H1 (cell line): ENCODE measurements around the gene MYOCOS. TPM values are rescaled to one million over a fixed set of nuclear protein-coding genes. Genes with fewer than 3 reads are reported as not detected.

Experiments
- CHD2 ChIP-seq: IDR thresholded peaks from 2 replicates; pipeline ENCODE4 v1.6.1; 2012; ENCODE audit warnings: low read length, improper control_type of control experiment
- polyA plus RNA-seq, 7 experiments: library from polyadenylated mRNA; depleted of rRNA in 3 of 7; stranded (reverse) in 5 of 7; unstranded in 2 of 7; fragments of >200 nt in 5 of 7; fragments of 200-250 nt in 2 of 7; gene quantifications; 1 replicate in 5 of 7; 2 replicates in 1 of 7; 4 replicates in 1 of 7; pipeline versions ENCODE4 v1.2.1 to v1.2.3, GENCODE V29; 2011 to 2013; ENCODE audit warnings: missing spikeins in 2 of 7, mixed read lengths in 2 of 7
- total RNA-seq: library from RNA; stranded (reverse); fragmentation: NEBNext Ultra II Directional; extraction: Animal tissue kit (Norgen Biotek cat#: 25700); gene quantifications from 2 replicates; pipeline ENCODE4 v1.2.1, GENCODE V29; 2021

MYOCOS gene
- total and polyA plus RNA-seq, 2 of the 8 experiments (the other 6 are each of a cell fraction or from before 2014, with no cell fraction given), result not detected

DNA sequence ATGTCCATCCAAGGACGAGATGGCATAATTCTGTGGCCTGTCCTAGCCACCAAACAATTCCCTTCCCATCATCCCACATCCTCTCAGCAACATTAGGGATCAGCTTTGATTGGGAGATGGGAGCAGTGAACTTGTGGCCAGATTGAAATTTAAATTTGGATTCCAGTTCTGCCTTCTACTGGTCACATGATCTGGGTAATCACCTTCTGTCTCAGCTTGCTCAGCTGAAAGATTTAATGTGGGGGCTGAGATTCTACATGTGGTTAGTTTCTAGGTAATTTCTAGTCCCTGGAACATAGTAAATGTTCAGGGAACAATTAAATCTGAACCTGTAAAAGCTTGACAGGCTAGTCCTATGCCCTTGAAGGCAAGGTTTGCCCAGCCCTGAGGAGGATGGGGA, 3.2 kb downstream of the MYOCOS start (continued):
- no peak for TF ChIP-seq CHD2
- TF ChIP-seq, all 59 proteins: peak for 0
